GM12891 (cell line): ENCODE results near the gene DCAF15.

Experiments used
- DNase-seq: peaks from one replicate; pipeline ENCODE4 v3.0.0; 2011; ENCODE audit warnings: low spot score; ENCODE audit not compliant: insufficient read length
- FAIRE-seq: peaks from 2 replicates; lab custom pipeline; 2011; peaks lifted over from hg19 to GRCh38; lab: Jason Lieb, UNC
- PAX5 ChIP-seq: IDR thresholded peaks from 2 replicates; pipeline ENCODE4 v1.6.1; 2011; ENCODE audit warnings: low read length, moderate library complexity, mild to moderate bottlenecking; ENCODE audit not compliant: insufficient read depth, severe bottlenecking
- POLR2A ChIP-seq: IDR thresholded peaks from 2 replicates; pipeline ENCODE4 v1.6.1; 2011; ENCODE audit warnings: low read depth, low read length, control low read depth
- POLR2AphosphoS5 ChIP-seq: IDR thresholded peaks from 2 replicates; pipeline ENCODE4 v1.6.1; 2011; ENCODE audit warnings: low read depth, low read length, control low read depth
- POU2F2 ChIP-seq: IDR thresholded peaks from 2 replicates; pipeline ENCODE4 v1.6.1; 2011; ENCODE audit warnings: low read depth, mild to moderate bottlenecking, control low read depth, low read length, moderate library complexity
- SPI1 ChIP-seq: IDR thresholded peaks from 2 replicates; pipeline ENCODE4 v1.6.1; 2011; ENCODE audit warnings: low read depth, low read length, control low read depth
- TAF1 ChIP-seq: IDR thresholded peaks from 2 replicates; pipeline ENCODE4 v1.6.1; 2011; ENCODE audit warnings: low read depth, low read length, control low read depth

The DCAF15 gene

GRCh38 chr19:13995017-13995728 lies 42.9 kb downstream of the DCAF15 start:
- FAIRE-seq (no peak), DNase-seq (peak; percentile 2)
- no peak for TF ChIP-seq POLR2AphosphoS5
- TF ChIP-seq SPI1 = no peak
- no peak for TF ChIP-seq TAF1
- TF ChIP-seq POLR2A = no peak

GRCh38 chr19:13995878-13996765 lies 43.8 kb downstream of the DCAF15 start:
- TF ChIP-seq POLR2A (no peak), TAF1 (no peak), SPI1 (no peak), POLR2AphosphoS5 (no peak), PAX5 (no peak), POU2F2 (no peak)
- FAIRE-seq (no peak), DNase-seq (peak; percentile 7)

GRCh38 chr19:13996928-13997630 lies 44.8 kb downstream of the DCAF15 start:
- DNase-seq (no peak), FAIRE-seq (no peak)
- no peak for TF ChIP-seq POLR2A
- TF ChIP-seq PAX5 = no peak
- TF ChIP-seq TAF1 = no peak
- no peak for TF ChIP-seq POU2F2
- no peak for TF ChIP-seq POLR2AphosphoS5

- DNase-seq (peak; percentile 2), FAIRE-seq (no peak)
- TF ChIP-seq POLR2AphosphoS5 = no peak
These were observed 45.3 kb downstream of the DCAF15 start for GRCh38 chr19:13997631-13997962.

GRCh38 chr19:13998426-13998825 lies 46.1 kb downstream of the DCAF15 start:
- FAIRE-seq = no peak
- no peak for DNase-seq
- no peak for TF ChIP-seq POU2F2
- TF ChIP-seq TAF1 = no peak

- TF ChIP-seq PAX5 (no peak), POLR2AphosphoS5 (no peak), POLR2A (no peak), POU2F2 (no peak), SPI1 (no peak), TAF1 (no peak)
- DNase-seq (no peak), FAIRE-seq (no peak)
These were observed 46.8 kb downstream of the DCAF15 start for GRCh38 chr19:13999085-13999484.

GRCh38 chr19:14000691-14001375 lies 48.5 kb downstream of the DCAF15 start:
- FAIRE-seq = peak; percentile 28

GRCh38 chr19:14002571-14003250 lies 50.4 kb downstream of the DCAF15 start:
- DNase-seq (no peak), FAIRE-seq (peak; percentile 61)
- TF ChIP-seq SPI1 (no peak), POLR2AphosphoS5 (no peak), POLR2A (no peak), PAX5 (no peak), POU2F2 (no peak), TAF1 (no peak)

More at GRCh38 chr19:14000691-14001375, 48.5 kb downstream of the DCAF15 start:
- TF ChIP-seq PAX5 = no peak
- TF ChIP-seq TAF1 = no peak
- no peak for TF ChIP-seq POLR2AphosphoS5
- TF ChIP-seq POU2F2 = no peak
- TF ChIP-seq SPI1 = no peak
- DNase-seq = no peak
